ENCODE data around the gene GPR61. TPM values are rescaled to one million over a fixed set of nuclear protein-coding genes. Genes with fewer than 3 reads are reported as not detected.

Gene GPR61
- total RNA-seq, 4 donors from 2014 or later: 0.19 to 1.4 TPM; not detected in 2

DNA sequence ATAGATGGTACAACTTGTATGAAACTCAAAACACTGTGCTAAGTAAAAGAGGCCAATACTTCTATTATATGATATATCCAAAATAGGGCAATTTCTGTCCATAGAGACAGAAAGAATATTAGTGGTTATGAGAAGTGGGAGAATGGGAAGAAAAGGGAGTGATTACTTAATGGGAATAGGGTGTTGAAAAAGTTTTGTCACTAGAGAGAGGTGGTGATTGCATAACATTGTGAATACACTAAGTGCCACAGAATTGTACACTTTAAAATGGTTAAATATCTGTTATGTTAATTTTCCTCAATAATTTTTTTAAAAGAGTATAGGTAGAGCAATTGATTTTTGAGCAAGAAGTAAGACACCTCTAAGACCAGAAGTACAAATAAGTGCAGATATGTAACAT lies 50.0 kb downstream of the GPR61 start:
- Histone ChIP-seq H3K36me3 (peaks cover 99% of the 10 kb centered on the region), H3K27ac (no peak overlapping the region), H3K4me1 (no peaks in the 10 kb centered on the region), H3K4me3 (no peak overlapping the region), H3K27me3 (no peaks in the 10 kb centered on the region), H3K9me3 (no peaks in the 10 kb centered on the region)
- DNase-seq (ENCODE audit: low spot score in 2 of 2): no peak
- TF ChIP-seq POLR2A (IDR thresholded peaks at IDR 0.05): no peak
- TF ChIP-seq POLR2AphosphoS5 (IDR thresholded peaks at IDR 0.05): no peak
- TF ChIP-seq, protein P1, sequence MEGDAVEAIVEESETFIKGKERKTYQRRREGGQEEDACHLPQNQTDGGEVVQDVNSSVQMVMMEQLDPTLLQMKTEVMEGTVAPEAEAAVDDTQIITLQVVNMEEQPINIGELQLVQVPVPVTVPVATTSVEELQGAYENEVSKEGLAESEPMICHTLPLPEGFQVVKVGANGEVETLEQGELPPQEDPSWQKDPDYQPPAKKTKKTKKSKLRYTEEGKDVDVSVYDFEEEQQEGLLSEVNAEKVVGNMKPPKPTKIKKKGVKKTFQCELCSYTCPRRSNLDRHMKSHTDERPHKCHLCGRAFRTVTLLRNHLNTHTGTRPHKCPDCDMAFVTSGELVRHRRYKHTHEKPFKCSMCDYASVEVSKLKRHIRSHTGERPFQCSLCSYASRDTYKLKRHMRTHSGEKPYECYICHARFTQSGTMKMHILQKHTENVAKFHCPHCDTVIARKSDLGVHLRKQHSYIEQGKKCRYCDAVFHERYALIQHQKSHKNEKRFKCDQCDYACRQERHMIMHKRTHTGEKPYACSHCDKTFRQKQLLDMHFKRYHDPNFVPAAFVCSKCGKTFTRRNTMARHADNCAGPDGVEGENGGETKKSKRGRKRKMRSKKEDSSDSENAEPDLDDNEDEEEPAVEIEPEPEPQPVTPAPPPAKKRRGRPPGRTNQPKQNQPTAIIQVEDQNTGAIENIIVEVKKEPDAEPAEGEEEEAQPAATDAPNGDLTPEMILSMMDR (IDR thresholded peaks at IDR 0.05): no peak

DNA sequence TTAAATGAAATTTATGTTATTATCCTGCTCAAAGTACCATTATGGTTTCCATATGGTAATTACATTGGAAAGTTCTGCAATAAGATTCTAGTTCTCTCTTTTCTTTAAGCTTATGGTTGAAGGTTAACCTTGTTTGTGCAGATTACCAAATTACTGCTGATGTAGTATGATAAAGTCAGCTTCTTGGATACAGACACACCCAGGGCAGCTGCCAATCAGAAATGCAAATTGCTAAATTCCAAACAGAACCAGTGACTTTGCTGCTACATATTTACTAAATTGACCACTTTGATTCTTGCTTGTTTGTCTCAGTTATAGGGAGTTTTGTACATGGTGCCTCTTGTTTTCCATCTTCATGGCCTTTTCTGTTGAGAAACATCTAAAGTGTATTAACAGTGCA lies 53.2 kb downstream of the GPR61 start:
- Histone ChIP-seq H3K36me3 (peaks cover 74% of the 10 kb centered on the region), H3K27ac (no peak overlapping the region), H3K4me1 (no peaks in the 10 kb centered on the region), H3K4me3 (no peak overlapping the region), H3K9me3 (no peaks in the 10 kb centered on the region), H3K27me3 (no peaks in the 10 kb centered on the region)
- DNase-seq (ENCODE audit: low spot score in 2 of 2): no peak
- TF ChIP-seq, protein P1 (IDR thresholded peaks at IDR 0.05): no peak
- TF ChIP-seq POLR2AphosphoS5 (IDR thresholded peaks at IDR 0.05) (no peak), POLR2A (IDR thresholded peaks at IDR 0.05) (no peak), EP300 (IDR thresholded peaks at IDR 0.05) (no peak)

DNA sequence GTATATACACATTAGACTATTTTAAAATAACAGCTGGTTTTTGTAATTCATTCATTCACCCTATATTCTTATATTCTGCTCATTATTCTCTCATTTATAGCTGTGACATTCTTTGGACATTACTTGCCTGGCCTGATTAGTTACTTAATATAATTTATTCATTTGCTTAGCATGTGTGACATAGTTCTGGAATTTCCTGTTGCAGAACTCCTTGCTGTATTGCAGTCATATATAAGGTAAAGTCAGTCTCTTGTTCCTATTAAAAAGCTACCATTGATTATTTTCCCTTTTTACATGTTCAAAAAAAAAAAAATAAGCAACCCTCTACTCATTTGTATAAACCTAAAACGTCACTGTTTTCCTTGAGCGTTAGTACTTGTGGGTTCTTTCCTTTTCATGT lies 55.9 kb downstream of the GPR61 start:
- no peak overlapping the region for H3K27ac ChIP-seq
- DNase-seq (ENCODE audit: low spot score in 2 of 2): no peak
- no peaks in the 10 kb centered on the region for H3K9me3 ChIP-seq
- no peaks in the 10 kb centered on the region for H3K4me1 ChIP-seq
- peaks cover 54% of the 10 kb centered on the region for H3K36me3 ChIP-seq
- H3K4me3 ChIP-seq: no peak overlapping the region
- TF ChIP-seq, protein P1 (IDR thresholded peaks at IDR 0.05): no peak
- TF ChIP-seq EP300 (IDR thresholded peaks at IDR 0.05) (no peak), POLR2AphosphoS5 (IDR thresholded peaks at IDR 0.05) (no peak), POLR2A (IDR thresholded peaks at IDR 0.05) (no peak)
- H3K27me3 ChIP-seq: no peaks in the 10 kb centered on the region
- 92% methylated on average over 2 of the region's 2 CpGs for WGBS

Other genes starting within 250 kb of the GPR61 start
- not detected for gene MYBPHL, start 232.9 kb upstream of the GPR61 start, total RNA-seq
- 10 to 100 TPM; 27.8 to 52.7 (median 34.5) TPM for gene SORT1, start 142.0 kb upstream of the GPR61 start, total RNA-seq
- 10 to 100 TPM; 26.2 to 36.2 (median 31.5) TPM for gene PSMA5, start 113.4 kb upstream of the GPR61 start, total RNA-seq
- 1 to 10 TPM in 1 of 4 donors, under 1 TPM in 2, not detected in 1; 0.23 to 2.1 (median 0.34) TPM for gene SYPL2, start 73.3 kb upstream of the GPR61 start, total RNA-seq
- gene ATXN7L2, start 56.0 kb upstream of the GPR61 start, total RNA-seq: 1 to 10 TPM; 5.1 to 8.4 (median 7.2) TPM
- gene CYB561D1, start 45.8 kb upstream of the GPR61 start, total RNA-seq: 10 to 100 TPM; 12.3 to 27.4 (median 24.7) TPM
- gene AMIGO1, start 30.1 kb upstream of the GPR61 start, total RNA-seq: 1 to 10 TPM; 2.1 to 8.5 (median 4.7) TPM
- 10 to 100 TPM in 2 of 4 donors, 1 to 10 TPM in 2; 6.7 to 11.1 (median 9.5) TPM for gene GNAI3, start 8.7 kb downstream of the GPR61 start, total RNA-seq
- gene GNAT2, start 79.7 kb downstream of the GPR61 start, total RNA-seq: not detected
- 10 to 100 TPM; 48.4 to 69.1 (median 58.1) TPM for gene AMPD2, start 80.0 kb downstream of the GPR61 start, total RNA-seq
- gene GSTM4, start 116.2 kb downstream of the GPR61 start, total RNA-seq: 10 to 100 TPM; 18.7 to 41.1 (median 32.3) TPM
- 100 to 1,000 TPM; 103 to 366 (median 186) TPM for gene GSTM2, start 128.2 kb downstream of the GPR61 start, total RNA-seq
- 10 to 100 TPM in 1 of 4 donors, not detected in 3; 48.2 TPM for gene GSTM1, start 147.9 kb downstream of the GPR61 start, total RNA-seq
- 1 to 10 TPM in 2 of 4 donors, under 1 TPM in 1, not detected in 1; 0.38 to 2.6 (median 1.4) TPM for gene GSTM5, start 172.4 kb downstream of the GPR61 start, total RNA-seq
- 100 to 1,000 TPM in 2 of 4 donors, 10 to 100 TPM in 2; 65.9 to 288 (median 114) TPM for gene GSTM3, start 201.2 kb downstream of the GPR61 start, total RNA-seq
- gene EPS8L3, start 224.1 kb downstream of the GPR61 start, total RNA-seq: not detected